Measurements from ENCODE around the gene APOL1.
"Not testable (repeated sequence)": the region's sequence is repeated elsewhere in the genome, so short reads cannot be mapped to it uniquely, and the experiment has no call there.

The APOL1 gene

DNA sequence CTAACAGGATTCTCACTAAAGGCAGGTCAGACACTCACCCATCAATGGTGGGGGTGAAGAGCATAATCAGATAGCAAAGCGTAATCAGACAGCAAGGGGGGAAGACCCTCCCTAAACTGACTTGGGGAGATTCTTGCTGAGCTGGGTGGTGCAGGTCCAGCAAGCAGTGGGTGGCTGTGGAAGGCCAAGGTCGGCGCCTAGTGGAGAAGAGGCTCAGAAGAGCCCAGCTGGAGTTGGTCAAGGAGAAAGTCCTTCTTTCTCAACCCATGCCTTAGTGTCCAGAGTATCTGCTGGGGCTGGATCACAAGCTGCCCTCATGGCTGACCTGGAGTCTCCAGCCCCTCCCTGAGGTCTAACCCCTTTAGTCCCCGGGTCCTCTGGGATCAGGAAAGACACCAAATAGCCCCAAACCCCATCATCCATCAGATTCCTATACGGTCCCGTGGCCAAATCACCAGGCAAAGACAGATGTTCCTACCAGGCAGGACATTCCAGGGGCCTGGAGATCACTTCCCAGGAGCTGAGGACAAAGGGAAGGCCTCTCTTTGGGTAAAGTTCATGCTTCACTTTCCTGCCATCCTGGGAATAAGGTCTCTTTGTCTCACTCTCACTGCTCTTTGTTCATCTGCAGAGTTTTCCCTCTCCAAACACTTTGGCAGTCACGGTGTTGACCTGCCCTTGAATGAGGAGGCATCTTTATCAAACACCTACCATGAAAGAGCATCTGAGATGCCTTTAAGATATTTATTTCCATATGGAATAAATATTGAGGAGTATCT lies 11.1 kb downstream of the APOL1 start:
- H3K27me3 ChIP-seq (replicated peaks; ENCODE audit: insufficient read depth, low read length); H3K27ac ChIP-seq (ENCODE audit: low read length); H4K20me1 ChIP-seq (ENCODE audit: insufficient read depth, low read length); H2AFZ ChIP-seq (ENCODE audit: low read length); H3K4me3 ChIP-seq (ENCODE audit: low read length); H3F3A ChIP-seq (ENCODE audit: insufficient read depth, low read length); H3K36me3 ChIP-seq (replicated peaks; ENCODE audit: insufficient read depth, low read length); H3K4me2 ChIP-seq (ENCODE audit: low read depth, low read length); DNase-seq; H3K9ac ChIP-seq (ENCODE audit: low read length); H3K9me2 ChIP-seq (replicated peaks; ENCODE audit: insufficient read depth, low read length); H3K9me3 ChIP-seq (replicated peaks; ENCODE audit: insufficient read depth, low read length): not testable (repeated sequence)
- H3K79me2 ChIP-seq (ENCODE audit: low read length): peaks cover 13% of the 10 kb centered on the region
- H3K4me1 ChIP-seq (ENCODE audit: low read length): peaks cover 11% of the 10 kb centered on the region

DNA sequence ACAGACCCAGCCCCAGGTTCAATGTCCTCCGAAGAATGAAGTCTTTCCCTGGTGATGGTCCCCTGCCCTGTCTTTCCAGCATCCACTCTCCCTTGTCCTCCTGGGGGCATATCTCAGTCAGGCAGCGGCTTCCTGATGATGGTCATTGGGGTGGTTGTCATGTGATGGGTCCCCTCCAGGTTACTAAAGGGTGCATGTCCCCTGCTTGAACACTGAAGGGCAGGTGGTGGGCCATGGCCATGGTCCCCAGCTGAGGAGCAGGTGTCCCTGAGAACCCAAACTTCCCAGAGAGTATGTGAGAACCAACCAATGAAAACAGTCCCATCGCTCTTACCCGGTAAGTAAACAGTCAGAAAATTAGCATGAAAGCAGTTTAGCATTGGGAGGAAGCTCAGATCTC lies 14.1 kb downstream of the APOL1 start:
- Histone ChIP-seq H3K4me3 (ENCODE audit: low read length) (no peak overlapping the region), H3K36me3 (replicated peaks; ENCODE audit: insufficient read depth, low read length) (no peaks in the 10 kb centered on the region), H3K9ac (ENCODE audit: low read length) (no peak overlapping the region), H3K79me2 (ENCODE audit: low read length) (no peaks in the 10 kb centered on the region), H3K4me2 (ENCODE audit: low read depth, low read length) (no peak overlapping the region), H3K9me3 (replicated peaks; ENCODE audit: insufficient read depth, low read length) (no peaks in the 10 kb centered on the region), H3K27ac (ENCODE audit: low read length) (no peak overlapping the region), H4K20me1 (ENCODE audit: insufficient read depth, low read length) (no peaks in the 10 kb centered on the region), H2AFZ (ENCODE audit: low read length) (no peak overlapping the region), H3F3A (ENCODE audit: insufficient read depth, low read length) (no peaks in the 10 kb centered on the region), H3K27me3 (replicated peaks; ENCODE audit: insufficient read depth, low read length) (no peaks in the 10 kb centered on the region), H3K9me2 (replicated peaks; ENCODE audit: insufficient read depth, low read length) (no peaks in the 10 kb centered on the region), H3K4me1 (ENCODE audit: low read length) (no peaks in the 10 kb centered on the region)
- TF ChIP-seq EZH2 (optimal IDR thresholded peaks at IDR 0.05; ENCODE audit: low read depth, low read length) (no peak), EZH2phosphoT487 (IDR thresholded peaks at IDR 0.05; ENCODE audit: low read length) (no peak)
- TF ChIP-seq, protein P1, sequence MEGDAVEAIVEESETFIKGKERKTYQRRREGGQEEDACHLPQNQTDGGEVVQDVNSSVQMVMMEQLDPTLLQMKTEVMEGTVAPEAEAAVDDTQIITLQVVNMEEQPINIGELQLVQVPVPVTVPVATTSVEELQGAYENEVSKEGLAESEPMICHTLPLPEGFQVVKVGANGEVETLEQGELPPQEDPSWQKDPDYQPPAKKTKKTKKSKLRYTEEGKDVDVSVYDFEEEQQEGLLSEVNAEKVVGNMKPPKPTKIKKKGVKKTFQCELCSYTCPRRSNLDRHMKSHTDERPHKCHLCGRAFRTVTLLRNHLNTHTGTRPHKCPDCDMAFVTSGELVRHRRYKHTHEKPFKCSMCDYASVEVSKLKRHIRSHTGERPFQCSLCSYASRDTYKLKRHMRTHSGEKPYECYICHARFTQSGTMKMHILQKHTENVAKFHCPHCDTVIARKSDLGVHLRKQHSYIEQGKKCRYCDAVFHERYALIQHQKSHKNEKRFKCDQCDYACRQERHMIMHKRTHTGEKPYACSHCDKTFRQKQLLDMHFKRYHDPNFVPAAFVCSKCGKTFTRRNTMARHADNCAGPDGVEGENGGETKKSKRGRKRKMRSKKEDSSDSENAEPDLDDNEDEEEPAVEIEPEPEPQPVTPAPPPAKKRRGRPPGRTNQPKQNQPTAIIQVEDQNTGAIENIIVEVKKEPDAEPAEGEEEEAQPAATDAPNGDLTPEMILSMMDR (IDR thresholded peaks at IDR 0.05; ENCODE audit: low read length): no peak
- no peak for DNase-seq

DNA sequence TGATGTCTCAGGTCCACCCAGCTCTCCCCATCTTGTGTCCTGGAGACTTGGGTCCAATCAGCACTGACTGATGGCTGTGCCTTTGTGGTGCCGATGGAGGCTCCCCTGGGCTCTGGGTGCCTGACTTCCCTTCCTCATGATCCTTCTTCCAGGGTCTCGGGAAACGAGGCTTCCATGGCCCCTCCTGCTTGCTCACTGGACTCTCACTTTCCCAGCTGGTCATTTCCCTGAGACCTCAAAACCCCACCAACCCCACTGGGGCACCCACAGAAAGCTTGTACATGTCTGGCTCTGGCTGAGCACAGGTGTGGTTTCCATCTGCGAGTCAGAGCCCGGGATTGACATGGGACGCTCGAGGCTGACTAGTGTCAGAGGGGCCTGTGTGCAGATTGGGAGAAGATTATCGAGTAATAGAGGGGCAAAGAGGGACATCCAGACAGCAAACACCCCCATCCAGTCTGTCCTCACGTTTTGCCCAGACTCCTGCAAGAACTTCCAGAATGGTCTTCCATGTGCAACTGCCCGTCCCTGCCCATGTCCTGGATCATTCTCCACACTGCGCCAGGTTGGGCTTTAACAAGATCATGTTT lies 15.1 kb downstream of the APOL1 start:
- Histone ChIP-seq H3K79me2 (ENCODE audit: low read length) (no peaks in the 10 kb centered on the region), H2AFZ (ENCODE audit: low read length) (no peak overlapping the region), H3K4me2 (ENCODE audit: low read depth, low read length) (no peak overlapping the region), H3K27me3 (replicated peaks; ENCODE audit: insufficient read depth, low read length) (no peaks in the 10 kb centered on the region), H3K4me1 (ENCODE audit: low read length) (no peaks in the 10 kb centered on the region), H3K9ac (ENCODE audit: low read length) (no peak overlapping the region), H3K9me2 (replicated peaks; ENCODE audit: insufficient read depth, low read length) (no peaks in the 10 kb centered on the region), H3K9me3 (replicated peaks; ENCODE audit: insufficient read depth, low read length) (no peaks in the 10 kb centered on the region), H3K27ac (ENCODE audit: low read length) (no peak overlapping the region), H3F3A (ENCODE audit: insufficient read depth, low read length) (no peaks in the 10 kb centered on the region), H4K20me1 (ENCODE audit: insufficient read depth, low read length) (no peaks in the 10 kb centered on the region), H3K4me3 (ENCODE audit: low read length) (no peak overlapping the region), H3K36me3 (replicated peaks; ENCODE audit: insufficient read depth, low read length) (no peaks in the 10 kb centered on the region)
- TF ChIP-seq EZH2phosphoT487 (IDR thresholded peaks at IDR 0.05; ENCODE audit: low read length) (no peak), EZH2 (optimal IDR thresholded peaks at IDR 0.05; ENCODE audit: low read depth, low read length) (no peak)
- TF ChIP-seq, protein P1 (IDR thresholded peaks at IDR 0.05; ENCODE audit: low read length): no peak
- DNase-seq: no peak

DNA sequence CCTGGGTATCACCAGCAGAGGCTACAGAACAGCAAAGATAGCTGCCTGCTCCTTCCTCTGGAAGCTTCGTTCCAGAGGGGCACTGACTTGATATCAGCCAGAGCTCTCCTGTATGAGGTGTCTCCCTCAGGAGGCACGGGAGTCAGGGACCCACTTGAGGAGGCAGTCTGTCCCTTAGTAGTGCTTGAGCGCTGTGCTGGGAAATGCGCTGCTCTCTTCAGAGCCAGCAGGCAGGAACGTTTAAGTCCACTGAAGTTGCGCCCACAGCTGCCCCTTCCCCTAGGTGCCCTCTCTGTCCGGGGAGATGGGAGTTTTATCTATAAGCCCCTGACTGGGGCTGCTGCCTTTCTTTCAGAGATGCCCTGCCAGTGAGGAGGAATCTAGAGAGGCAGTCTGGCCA lies 18.3 kb downstream of the APOL1 start:
- not testable (repeated sequence) for H3K4me2 ChIP-seq (ENCODE audit: low read depth, low read length); H2AFZ ChIP-seq (ENCODE audit: low read length); H3K9me2 ChIP-seq (replicated peaks; ENCODE audit: insufficient read depth, low read length); H3K9me3 ChIP-seq (replicated peaks; ENCODE audit: insufficient read depth, low read length); H3F3A ChIP-seq (ENCODE audit: insufficient read depth, low read length); H3K27ac ChIP-seq (ENCODE audit: low read length); H3K4me3 ChIP-seq (ENCODE audit: low read length); H3K4me1 ChIP-seq (ENCODE audit: low read length); H3K79me2 ChIP-seq (ENCODE audit: low read length); H3K27me3 ChIP-seq (replicated peaks; ENCODE audit: insufficient read depth, low read length); H3K36me3 ChIP-seq (replicated peaks; ENCODE audit: insufficient read depth, low read length); DNase-seq; H3K9ac ChIP-seq (ENCODE audit: low read length); H4K20me1 ChIP-seq (ENCODE audit: insufficient read depth, low read length)

DNA sequence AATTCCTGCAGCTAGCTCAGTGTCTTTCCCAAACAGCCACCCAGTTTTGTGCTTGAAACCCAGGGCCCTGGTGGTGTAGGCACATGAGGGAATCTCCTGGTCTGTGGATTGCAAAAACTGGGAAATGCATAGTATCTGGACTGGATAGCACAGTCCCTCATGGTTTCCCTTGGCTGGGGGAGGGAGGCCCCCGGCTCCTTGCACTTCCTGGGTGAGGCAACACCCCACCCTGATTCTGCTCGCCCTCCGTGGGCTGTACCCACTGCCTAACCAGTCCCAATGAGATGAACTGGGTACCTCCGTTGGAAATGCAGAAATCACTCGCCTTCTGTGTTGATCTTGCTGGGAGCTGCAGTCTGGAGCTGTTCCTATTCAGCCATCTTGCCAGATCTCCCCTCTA lies 19.0 kb downstream of the APOL1 start:
- not testable (repeated sequence) for H2AFZ ChIP-seq (ENCODE audit: low read length); H3K27ac ChIP-seq (ENCODE audit: low read length); H3K4me3 ChIP-seq (ENCODE audit: low read length); H3K9me2 ChIP-seq (replicated peaks; ENCODE audit: insufficient read depth, low read length); H4K20me1 ChIP-seq (ENCODE audit: insufficient read depth, low read length); H3K79me2 ChIP-seq (ENCODE audit: low read length); H3K4me1 ChIP-seq (ENCODE audit: low read length); H3F3A ChIP-seq (ENCODE audit: insufficient read depth, low read length); H3K36me3 ChIP-seq (replicated peaks; ENCODE audit: insufficient read depth, low read length); H3K9ac ChIP-seq (ENCODE audit: low read length); DNase-seq; H3K9me3 ChIP-seq (replicated peaks; ENCODE audit: insufficient read depth, low read length); H3K27me3 ChIP-seq (replicated peaks; ENCODE audit: insufficient read depth, low read length); H3K4me2 ChIP-seq (ENCODE audit: low read depth, low read length)

Data from MM.1S (cell line).